Osteocyte (in vitro differentiated cells): Measurements from ENCODE around the gene AXIN2. TPM values are rescaled to one million over a fixed set of nuclear protein-coding genes. Genes with fewer than 3 reads are reported as not detected.

Experiments
- DNase-seq: peaks from one replicate; pipeline ENCODE4 v3.0.0; 2021; ENCODE audit warnings: mixed read lengths; ENCODE audit not compliant: unreplicated experiment; ENCODE audit errors: extremely low spot score
- H3K27ac Mint-ChIP-seq: one replicate; pipeline ENCODE4 v1.8.0; 2021; ENCODE audit warnings: mild to moderate bottlenecking, mixed read lengths; ENCODE audit not compliant: unreplicated experiment
- H3K27me3 Mint-ChIP-seq: one replicate; pipeline ENCODE4 v1.8.0; 2021; ENCODE audit warnings: mixed read lengths; ENCODE audit not compliant: unreplicated experiment
- H3K36me3 Mint-ChIP-seq: one replicate; pipeline ENCODE4 v1.8.0; 2021; ENCODE audit warnings: mixed read lengths; ENCODE audit not compliant: unreplicated experiment
- H3K4me1 Mint-ChIP-seq: one replicate; pipeline ENCODE4 v1.8.0; 2021; ENCODE audit warnings: mixed read lengths; ENCODE audit not compliant: unreplicated experiment
- H3K4me3 Mint-ChIP-seq: one replicate; pipeline ENCODE4 v1.8.0; 2021; ENCODE audit warnings: mild to moderate bottlenecking, moderate library complexity, mixed read lengths; ENCODE audit not compliant: unreplicated experiment
- H3K9me3 Mint-ChIP-seq: one replicate; pipeline ENCODE4 v1.8.0; 2021; ENCODE audit warnings: mixed read lengths; ENCODE audit not compliant: unreplicated experiment
- CTCF ChIP-seq: fragments of 200-600 bp; sonication (generic); IDR thresholded peaks from 2 replicates; pipeline ENCODE4 v1.5.0; 2021; ENCODE audit warnings: antibody characterized with exemption, mild to moderate bottlenecking, moderate library complexity
- total RNA-seq: library from RNA; stranded (reverse); gene quantifications from 2 replicates; pipeline ENCODE4 v1.2.1, GENCODE V29; 2021

AXIN2 gene
- total RNA-seq, 1 donor from 2014 or later = 16.6 TPM

- Mint-ChIP-seq H3K4me3 (no peak overlapping the region), H3K27ac (no peak overlapping the region), H3K36me3 (no peaks in the 10 kb centered on the region), H3K27me3 (no peaks in the 10 kb centered on the region), H3K4me1 (peaks cover 3% of the 10 kb centered on the region), H3K9me3 (no peaks in the 10 kb centered on the region)
- no peak for TF ChIP-seq CTCF
- no peak for DNase-seq
These were observed 22.6 kb upstream of the AXIN2 start for GRCh38 chr17:65583921-65584603.

GRCh38 chr17:65576939-65577338 lies 15.5 kb upstream of the AXIN2 start:
- Mint-ChIP-seq H3K27ac (no peak overlapping the region), H3K9me3 (no peaks in the 10 kb centered on the region)

GRCh38 chr17:65573282-65573602 lies 11.8 kb upstream of the AXIN2 start:
- TF ChIP-seq CTCF = no peak
- H3K36me3 Mint-ChIP-seq = no peaks in the 10 kb centered on the region
- DNase-seq = no peak
- H3K4me1 Mint-ChIP-seq = no peaks in the 10 kb centered on the region
- H3K27ac Mint-ChIP-seq = no peak overlapping the region
- no peak overlapping the region for H3K4me3 Mint-ChIP-seq
- H3K27me3 Mint-ChIP-seq = peaks cover 2% of the 10 kb centered on the region
- no peaks in the 10 kb centered on the region for H3K9me3 Mint-ChIP-seq

More at GRCh38 chr17:65576939-65577338, 15.5 kb upstream of the AXIN2 start:
- Mint-ChIP-seq H3K4me3 (no peak overlapping the region), H3K4me1 (no peaks in the 10 kb centered on the region), H3K36me3 (no peaks in the 10 kb centered on the region), H3K27me3 (peaks cover 2% of the 10 kb centered on the region)
- DNase-seq = no peak
- no peak for TF ChIP-seq CTCF

GRCh38 chr17:65572581-65573281 lies 11.3 kb upstream of the AXIN2 start:
- Mint-ChIP-seq H3K36me3 (no peaks in the 10 kb centered on the region), H3K27ac (no peak overlapping the region), H3K4me1 (no peaks in the 10 kb centered on the region), H3K4me3 (no peak overlapping the region), H3K9me3 (no peaks in the 10 kb centered on the region), H3K27me3 (peaks cover 2% of the 10 kb centered on the region)
- DNase-seq = no peak
- TF ChIP-seq CTCF = no peak

GRCh38 chr17:65572186-65572580 lies 10.7 kb upstream of the AXIN2 start:
- Mint-ChIP-seq H3K27me3 (peaks cover 2% of the 10 kb centered on the region), H3K27ac (no peak overlapping the region), H3K36me3 (no peaks in the 10 kb centered on the region), H3K4me3 (no peak overlapping the region), H3K4me1 (no peaks in the 10 kb centered on the region), H3K9me3 (no peaks in the 10 kb centered on the region)
- no peak for TF ChIP-seq CTCF
- no peak for DNase-seq
